D341Med (cell line): ENCODE data around the gene KLK2.

ENCODE experiments used
- DNase-seq: peaks from one replicate; pipeline ENCODE4 v3.0.0; 2012; ENCODE audit warnings: low spot score

The KLK2 gene

GRCh38 chr19:50850738-50851137, 22.5 kb upstream of the KLK2 start:
- no peak for DNase-seq

GRCh38 chr19:50851620-50852019, 21.6 kb upstream of the KLK2 start:
- DNase-seq = no peak

- DNase-seq = no peak
Measured at GRCh38 chr19:50854636-50855410, 18.4 kb upstream of the KLK2 start, which contains the start of gene KLK3. KLK3 (plus strand) TSS chr19:50854915; CDS start chr19:50854956, 41 bp downstream.

- no peak for DNase-seq
Measured at GRCh38 chr19:50857366-50857765, 15.9 kb upstream of the KLK2 start.

- no peak for DNase-seq
Measured at GRCh38 chr19:50858886-50859285, 14.4 kb upstream of the KLK2 start.

- no peak for DNase-seq
Measured at GRCh38 chr19:50859849-50860248, 13.4 kb upstream of the KLK2 start.

GRCh38 chr19:50861010-50861409, 12.2 kb upstream of the KLK2 start:
- no peak for DNase-seq

- no peak for DNase-seq
Measured at GRCh38 chr19:50861496-50862286, 11.5 kb upstream of the KLK2 start.

- no peak for DNase-seq
Measured at GRCh38 chr19:50869479-50869878, 3.8 kb upstream of the KLK2 start.

GRCh38 chr19:50870417-50871089, 2.7 kb upstream of the KLK2 start:
- DNase-seq = no peak

GRCh38 chr19:50874211-50874610, 972 bp downstream of the KLK2 start:
- no peak for DNase-seq

GRCh38 chr19:50875795-50876422, 2.7 kb downstream of the KLK2 start:
- no peak for DNase-seq

GRCh38 chr19:50876456-50876855, 3.2 kb downstream of the KLK2 start:
- DNase-seq = no peak

- DNase-seq = no peak
Measured at GRCh38 chr19:50877338-50877737, 4.1 kb downstream of the KLK2 start.

- DNase-seq = no peak
Measured at GRCh38 chr19:50878851-50879250, 5.6 kb downstream of the KLK2 start.

GRCh38 chr19:50880241-50880640, 7.0 kb downstream of the KLK2 start:
- no peak for DNase-seq

GRCh38 chr19:50882188-50882587, 8.9 kb downstream of the KLK2 start:
- DNase-seq = no peak

- DNase-seq = no peak
Measured at GRCh38 chr19:50889638-50890037, 16.4 kb downstream of the KLK2 start.

GRCh38 chr19:50890422-50891252, 17.4 kb downstream of the KLK2 start:
- no peak for DNase-seq

GRCh38 chr19:50891253-50891625, 18.0 kb downstream of the KLK2 start:
- DNase-seq = no peak

GRCh38 chr19:50893047-50893736, 20.0 kb downstream of the KLK2 start:
- no peak for DNase-seq
